ENCODE measurements around the gene ADARB2.
"Not testable (repeated sequence)": the region's sequence is repeated elsewhere in the genome, so short reads cannot be mapped to it uniquely, and the experiment has no call there.

ADARB2 gene

GRCh38 chr10:1451362-1451888 lies 285.9 kb downstream of the ADARB2 start:
- DNase-seq: no peak

- DNase-seq: no peak
These were observed 287.6 kb downstream of the ADARB2 start for GRCh38 chr10:1449572-1450205.

- DNase-seq: no peak
These were observed 288.3 kb downstream of the ADARB2 start for GRCh38 chr10:1449021-1449420.

DNA sequence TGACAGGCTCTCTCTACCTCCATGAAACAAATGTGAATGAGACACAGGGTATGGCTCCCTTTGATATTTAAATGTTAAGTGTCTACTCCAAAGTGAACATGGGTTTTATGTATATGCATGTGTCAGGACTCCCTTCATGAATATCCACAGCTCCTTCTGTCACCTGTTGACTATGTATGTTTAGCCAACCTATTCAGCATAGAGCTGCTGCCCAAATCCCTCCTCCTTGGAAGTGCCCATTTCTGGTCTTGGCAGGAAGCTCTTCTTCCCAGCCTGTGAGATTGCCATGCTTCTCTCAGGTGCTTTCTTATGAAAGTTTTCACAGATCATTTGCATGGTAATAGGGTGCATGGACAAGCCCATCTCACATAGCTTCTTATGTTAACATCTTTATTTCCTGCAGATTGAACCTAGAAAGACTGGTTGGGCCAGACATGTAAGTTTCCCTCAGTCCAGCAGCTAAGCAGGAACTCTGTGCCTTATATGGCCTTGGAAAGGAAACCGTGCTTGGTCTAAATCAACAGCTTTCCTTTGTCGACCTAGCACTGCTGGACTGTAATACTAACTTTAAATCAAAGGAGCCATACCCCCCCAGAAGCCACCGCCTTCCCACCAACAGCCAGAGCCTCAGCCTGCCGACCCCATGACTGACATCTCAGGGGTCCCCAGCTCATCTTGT lies 288.9 kb downstream of the ADARB2 start:
- no peak for DNase-seq

GRCh38 chr10:1444826-1445225 lies 292.5 kb downstream of the ADARB2 start:
- DNase-seq: no peak

- DNase-seq: no peak
These were observed 296.4 kb downstream of the ADARB2 start for GRCh38 chr10:1440897-1441296.

GRCh38 chr10:1434912-1435692 lies 302.2 kb downstream of the ADARB2 start:
- no peak for DNase-seq

DNA sequence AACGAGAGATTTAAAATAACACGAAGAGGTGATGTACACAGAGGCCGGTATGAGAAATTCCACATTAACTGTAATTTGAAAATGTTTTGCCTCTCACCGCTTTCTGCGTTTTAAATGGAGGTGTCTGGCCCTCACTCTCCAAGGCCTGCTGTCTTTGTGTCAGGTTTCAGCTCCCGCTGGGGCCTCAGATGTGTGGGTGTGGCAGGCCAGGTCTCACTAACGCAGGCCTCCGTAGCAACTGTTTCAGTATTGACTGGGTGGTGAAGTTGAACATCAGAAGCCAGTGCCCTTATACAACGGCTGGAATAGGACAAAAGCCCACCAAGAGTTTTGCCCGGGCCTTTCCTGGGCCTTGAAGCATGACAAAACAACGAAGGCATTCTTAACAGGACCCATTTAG lies 303.1 kb downstream of the ADARB2 start:
- DNase-seq: no peak

- DNase-seq: no peak
These were observed 305.2 kb downstream of the ADARB2 start for GRCh38 chr10:1432161-1432560.

GRCh38 chr10:1431229-1431628 lies 306.1 kb downstream of the ADARB2 start:
- DNase-seq: no peak

- DNase-seq: not testable (repeated sequence)
These were observed 309.7 kb downstream of the ADARB2 start for GRCh38 chr10:1427521-1428186.

GRCh38 chr10:1426786-1427185 lies 310.5 kb downstream of the ADARB2 start:
- DNase-seq: no peak

DNA sequence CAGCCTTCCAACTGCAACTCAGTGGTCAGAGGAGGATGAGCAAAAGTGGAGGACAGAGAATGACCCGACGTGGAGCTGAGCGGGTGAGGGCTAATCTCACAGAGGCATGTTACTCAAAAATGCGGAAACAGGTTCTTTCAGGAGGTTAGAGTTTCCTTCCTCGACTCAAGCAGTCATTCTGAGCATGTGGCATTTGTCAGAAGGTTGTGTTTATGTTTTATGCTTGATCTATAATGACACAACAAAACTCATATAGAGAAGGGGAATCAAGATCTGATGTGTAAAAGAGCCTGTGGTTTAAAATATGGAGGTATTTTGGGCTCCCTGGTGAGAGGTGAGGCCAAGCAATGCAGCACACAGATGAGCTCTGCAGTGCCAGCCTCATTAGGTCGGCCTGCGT lies 311.4 kb downstream of the ADARB2 start:
- no peak for DNase-seq

GRCh38 chr10:1424648-1425047 lies 312.7 kb downstream of the ADARB2 start:
- DNase-seq: no peak

GRCh38 chr10:1423676-1424253 lies 313.6 kb downstream of the ADARB2 start:
- no peak for DNase-seq

GRCh38 chr10:1422275-1422674 lies 315.1 kb downstream of the ADARB2 start:
- no peak for DNase-seq

GRCh38 chr10:1420661-1421362 lies 316.5 kb downstream of the ADARB2 start:
- peak; percentile 83 for DNase-seq

GRCh38 chr10:1419796-1420610 lies 317.3 kb downstream of the ADARB2 start:
- no peak for DNase-seq

DNA sequence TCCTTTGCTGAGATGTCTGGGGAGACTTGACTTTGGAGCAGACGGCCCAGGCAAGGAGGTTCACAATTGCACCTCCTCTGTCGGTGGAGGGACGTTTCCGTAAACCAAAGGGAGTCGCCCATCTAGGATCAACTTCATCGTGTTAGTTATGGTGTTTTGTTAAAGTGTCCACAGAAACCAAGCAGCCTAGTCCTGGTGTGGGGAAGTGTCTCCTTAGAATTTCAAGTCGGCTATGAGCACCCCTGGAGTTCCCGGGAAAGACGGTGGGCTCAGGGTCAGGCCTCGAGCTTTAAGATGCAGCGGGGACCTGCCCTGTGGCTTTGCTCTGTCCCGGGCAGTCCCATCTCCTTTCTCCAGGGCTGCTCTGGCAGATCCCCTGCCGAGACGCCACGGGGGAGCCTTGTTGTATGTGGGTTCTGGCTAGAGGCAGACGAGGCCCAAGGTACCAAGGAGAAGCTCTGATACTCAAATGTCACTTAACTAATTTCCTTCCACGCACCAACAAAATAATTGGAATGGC lies 319.2 kb downstream of the ADARB2 start:
- no peak for DNase-seq

GRCh38 chr10:1417574-1417973 lies 319.8 kb downstream of the ADARB2 start:
- DNase-seq: no peak

DNA sequence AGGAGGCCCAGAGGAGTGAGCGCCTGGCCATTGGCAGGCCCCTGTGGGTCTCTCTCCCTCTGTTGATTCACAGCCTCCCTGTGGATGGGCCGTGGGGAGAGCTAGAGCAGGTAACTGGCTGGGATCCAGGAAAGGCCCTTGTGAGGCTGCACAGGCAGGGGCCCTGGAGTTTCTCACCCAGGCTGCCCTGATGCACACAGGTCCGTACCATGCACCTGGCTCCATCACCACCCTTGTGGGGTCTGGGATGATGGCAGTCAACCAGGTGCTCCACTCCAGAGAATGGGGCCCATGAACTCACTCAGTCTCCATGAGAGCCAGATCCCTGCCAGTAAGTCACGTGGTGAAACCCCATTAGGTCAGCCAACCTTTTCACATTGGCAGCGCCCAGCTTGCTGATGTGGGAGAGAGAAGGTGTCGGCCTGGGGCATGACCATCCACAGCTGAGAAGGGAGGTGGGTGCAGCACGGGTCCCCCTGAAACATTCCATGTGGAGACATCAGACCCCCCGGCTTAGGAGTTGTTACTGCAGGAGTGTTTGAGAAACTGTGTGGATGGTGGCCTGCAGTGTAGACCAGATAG lies 320.8 kb downstream of the ADARB2 start:
- no peak for DNase-seq
